GM23338 (cell line): ENCODE measurements around the gene SBK3.
A peak's percentile ranks its signal among the peaks of the same experiment; 100 is the strongest.

Experiments used
- CREB1 ChIP-seq: fragments of 250-450 bp; sonication (Bioruptor Pico); IDR thresholded peaks from 2 replicates; pipeline ENCODE4 v1.5.0; 2020; ENCODE audit warnings: low read depth, mild to moderate bottlenecking, moderate library complexity
- ETS1 ChIP-seq: IDR thresholded peaks from 2 replicates; pipeline ENCODE4 v1.6.1; 2016; ENCODE audit warnings: antibody characterized with exemption
- EZH2 ChIP-seq: fragments of 200-600 bp; sonication (generic); IDR thresholded peaks from one replicate; pipeline ENCODE4 v1.8.0; 2017; ENCODE audit warnings: antibody characterized with exemption, mild to moderate bottlenecking, low read depth; ENCODE audit not compliant: unreplicated experiment
- EZH2phosphoT487 ChIP-seq: fragments of 200-600 bp; sonication (generic); IDR thresholded peaks from one replicate; pipeline ENCODE4 v1.8.1; 2018; ENCODE audit warnings: antibody characterized with exemption; ENCODE audit not compliant: unreplicated experiment
- JUNB ChIP-seq: IDR thresholded peaks from one replicate; pipeline ENCODE4 v1.6.1; 2016; ENCODE audit warnings: antibody characterized with exemption; ENCODE audit not compliant: unreplicated experiment
- NANOG ChIP-seq: IDR thresholded peaks from 2 replicates; pipeline ENCODE4 v1.6.1; 2016; ENCODE audit warnings: antibody characterized with exemption, borderline replicate concordance
- POLR2AphosphoS5 ChIP-seq: IDR thresholded peaks from 2 replicates; pipeline ENCODE4 v1.6.1; 2016; ENCODE audit warnings: antibody characterized with exemption, low read depth
- REST ChIP-seq: IDR thresholded peaks from one replicate; pipeline ENCODE4 v1.6.1; 2018; ENCODE audit warnings: antibody characterized with exemption; ENCODE audit not compliant: unreplicated experiment
- STAT1 ChIP-seq: IDR thresholded peaks from one replicate; pipeline ENCODE4 v1.6.1; 2016; ENCODE audit warnings: antibody characterized with exemption; ENCODE audit not compliant: unreplicated experiment
- ZNF114 ChIP-seq: fragments of 250-450 bp; sonication (Bioruptor Pico); IDR thresholded peaks from 2 replicates; pipeline ENCODE4 v1.5.0; 2020; ENCODE audit warnings: mild to moderate bottlenecking, moderate library complexity
- ZNF331 ChIP-seq: fragments of 250-450 bp; sonication (Bioruptor Pico); IDR thresholded peaks from 2 replicates; pipeline ENCODE4 v1.5.0; 2020; ENCODE audit warnings: low read depth, mild to moderate bottlenecking, moderate library complexity
- TF ChIP-seq, protein P1 (sequence below), 2 experiments: fragments of 200-600 bp in 1 of 2; sonication (generic) in 1 of 2; conservative IDR thresholded peaks; 2 replicates each; pipeline versions ENCODE4 v1.5.1 to v1.6.1; 2016 to 2017; ENCODE audit warnings: antibody characterized with exemption in 2 of 2, low read depth in 2 of 2, mild to moderate bottlenecking in 2 of 2, moderate library complexity in 1 of 2

DNA sequence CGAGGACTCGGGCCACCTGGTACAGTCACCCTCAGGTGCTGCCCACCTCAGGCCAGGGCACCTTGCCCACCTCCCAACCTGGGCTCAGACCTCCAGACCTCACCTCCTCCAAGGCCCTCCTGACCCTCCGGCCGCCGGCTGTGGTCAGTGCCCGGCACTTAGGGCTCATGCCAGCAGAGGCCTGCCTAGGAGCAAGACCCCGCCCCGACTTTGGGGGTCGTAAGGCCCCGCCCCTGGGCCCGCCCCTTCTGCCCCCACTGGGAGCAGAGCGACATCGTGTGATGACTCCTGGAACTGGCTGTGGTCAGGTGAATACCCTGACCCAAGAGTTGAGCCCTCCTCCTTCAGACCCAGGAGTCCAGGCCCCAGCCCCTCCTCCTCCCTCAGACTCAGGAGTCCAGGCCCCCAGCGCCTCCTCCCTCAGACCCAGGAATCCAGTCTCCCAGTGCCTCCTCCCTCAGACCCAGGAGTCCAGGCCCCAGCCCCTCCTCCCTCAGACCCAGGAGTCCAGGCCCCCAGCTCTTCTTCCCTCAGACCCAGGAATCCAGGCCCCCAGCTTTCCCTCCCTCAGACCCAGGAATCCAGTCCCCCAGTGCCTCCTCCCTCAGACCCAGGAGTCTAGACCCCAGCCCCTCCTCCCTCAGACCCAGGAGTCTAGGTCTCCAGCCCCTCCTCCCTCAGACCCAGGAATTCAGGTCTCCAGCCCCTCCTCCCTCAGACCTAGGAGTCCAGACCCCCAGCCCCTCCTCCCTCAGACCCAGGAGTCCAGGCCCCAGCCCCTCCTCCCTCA lies 8.2 kb downstream of the SBK3 start, which contains the start of gene SBK2:
- no peak for TF ChIP-seq JUNB
- TF ChIP-seq, protein P1, sequence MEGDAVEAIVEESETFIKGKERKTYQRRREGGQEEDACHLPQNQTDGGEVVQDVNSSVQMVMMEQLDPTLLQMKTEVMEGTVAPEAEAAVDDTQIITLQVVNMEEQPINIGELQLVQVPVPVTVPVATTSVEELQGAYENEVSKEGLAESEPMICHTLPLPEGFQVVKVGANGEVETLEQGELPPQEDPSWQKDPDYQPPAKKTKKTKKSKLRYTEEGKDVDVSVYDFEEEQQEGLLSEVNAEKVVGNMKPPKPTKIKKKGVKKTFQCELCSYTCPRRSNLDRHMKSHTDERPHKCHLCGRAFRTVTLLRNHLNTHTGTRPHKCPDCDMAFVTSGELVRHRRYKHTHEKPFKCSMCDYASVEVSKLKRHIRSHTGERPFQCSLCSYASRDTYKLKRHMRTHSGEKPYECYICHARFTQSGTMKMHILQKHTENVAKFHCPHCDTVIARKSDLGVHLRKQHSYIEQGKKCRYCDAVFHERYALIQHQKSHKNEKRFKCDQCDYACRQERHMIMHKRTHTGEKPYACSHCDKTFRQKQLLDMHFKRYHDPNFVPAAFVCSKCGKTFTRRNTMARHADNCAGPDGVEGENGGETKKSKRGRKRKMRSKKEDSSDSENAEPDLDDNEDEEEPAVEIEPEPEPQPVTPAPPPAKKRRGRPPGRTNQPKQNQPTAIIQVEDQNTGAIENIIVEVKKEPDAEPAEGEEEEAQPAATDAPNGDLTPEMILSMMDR (conservative IDR thresholded peaks at IDR 0.05; ENCODE audit: low read depth in 2 of 2), result peak; percentile 57 to 87
- peak; percentile 55 for TF ChIP-seq POLR2AphosphoS5
- TF ChIP-seq CREB1 (CRISPR knock-in tag), result no peak
- TF ChIP-seq REST, result no peak
- no peak for TF ChIP-seq EZH2phosphoT487
- TF ChIP-seq EZH2, result no peak
- no peak for TF ChIP-seq ZNF331 (CRISPR knock-in tag)
- no peak for TF ChIP-seq NANOG
- no peak for TF ChIP-seq ZNF114 (CRISPR knock-in tag)
- TF ChIP-seq ETS1, result no peak
- TF ChIP-seq STAT1, result no peak
